ENCODE measurements around the gene ITGAX. TPM values are rescaled to one million over a fixed set of nuclear protein-coding genes. Genes with fewer than 3 reads are reported as not detected.

Gene ITGAX
- total and polyA plus RNA-seq, 2 experiments from 2014 or later: not detected

GRCh38 chr16:31373235-31373634 is 18.3 kb downstream of the ITGAX start:
- Histone ChIP-seq H2AFZ (no peak overlapping the region), H3K36me3 (ENCODE audit: insufficient read depth) (no peaks in the 10 kb centered on the region), H3K4me2 (no peak overlapping the region), H3K9me2 (ENCODE audit: insufficient read depth) (no peaks in the 10 kb centered on the region), H3K4me1 (ENCODE audit: insufficient read depth) (no peaks in the 10 kb centered on the region), H3K27ac (ENCODE audit: low read depth) (no peak overlapping the region), H3F3A (replicated peaks; ENCODE audit: low read depth) (no peaks in the 10 kb centered on the region), H3K4me3 (no peak overlapping the region), H4K20me1 (replicated peaks; ENCODE audit: insufficient read depth) (no peaks in the 10 kb centered on the region), H3K27me3 (ENCODE audit: insufficient read depth) (no peaks in the 10 kb centered on the region), H3K79me2 (replicated peaks; ENCODE audit: insufficient read depth) (no peaks in the 10 kb centered on the region)
- TF ChIP-seq, protein P1, sequence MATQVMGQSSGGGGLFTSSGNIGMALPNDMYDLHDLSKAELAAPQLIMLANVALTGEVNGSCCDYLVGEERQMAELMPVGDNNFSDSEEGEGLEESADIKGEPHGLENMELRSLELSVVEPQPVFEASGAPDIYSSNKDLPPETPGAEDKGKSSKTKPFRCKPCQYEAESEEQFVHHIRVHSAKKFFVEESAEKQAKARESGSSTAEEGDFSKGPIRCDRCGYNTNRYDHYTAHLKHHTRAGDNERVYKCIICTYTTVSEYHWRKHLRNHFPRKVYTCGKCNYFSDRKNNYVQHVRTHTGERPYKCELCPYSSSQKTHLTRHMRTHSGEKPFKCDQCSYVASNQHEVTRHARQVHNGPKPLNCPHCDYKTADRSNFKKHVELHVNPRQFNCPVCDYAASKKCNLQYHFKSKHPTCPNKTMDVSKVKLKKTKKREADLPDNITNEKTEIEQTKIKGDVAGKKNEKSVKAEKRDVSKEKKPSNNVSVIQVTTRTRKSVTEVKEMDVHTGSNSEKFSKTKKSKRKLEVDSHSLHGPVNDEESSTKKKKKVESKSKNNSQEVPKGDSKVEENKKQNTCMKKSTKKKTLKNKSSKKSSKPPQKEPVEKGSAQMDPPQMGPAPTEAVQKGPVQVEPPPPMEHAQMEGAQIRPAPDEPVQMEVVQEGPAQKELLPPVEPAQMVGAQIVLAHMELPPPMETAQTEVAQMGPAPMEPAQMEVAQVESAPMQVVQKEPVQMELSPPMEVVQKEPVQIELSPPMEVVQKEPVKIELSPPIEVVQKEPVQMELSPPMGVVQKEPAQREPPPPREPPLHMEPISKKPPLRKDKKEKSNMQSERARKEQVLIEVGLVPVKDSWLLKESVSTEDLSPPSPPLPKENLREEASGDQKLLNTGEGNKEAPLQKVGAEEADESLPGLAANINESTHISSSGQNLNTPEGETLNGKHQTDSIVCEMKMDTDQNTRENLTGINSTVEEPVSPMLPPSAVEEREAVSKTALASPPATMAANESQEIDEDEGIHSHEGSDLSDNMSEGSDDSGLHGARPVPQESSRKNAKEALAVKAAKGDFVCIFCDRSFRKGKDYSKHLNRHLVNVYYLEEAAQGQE (IDR thresholded peaks at IDR 0.05; ENCODE audit: unreplicated experiment): no peak
- TF ChIP-seq, protein P2, sequence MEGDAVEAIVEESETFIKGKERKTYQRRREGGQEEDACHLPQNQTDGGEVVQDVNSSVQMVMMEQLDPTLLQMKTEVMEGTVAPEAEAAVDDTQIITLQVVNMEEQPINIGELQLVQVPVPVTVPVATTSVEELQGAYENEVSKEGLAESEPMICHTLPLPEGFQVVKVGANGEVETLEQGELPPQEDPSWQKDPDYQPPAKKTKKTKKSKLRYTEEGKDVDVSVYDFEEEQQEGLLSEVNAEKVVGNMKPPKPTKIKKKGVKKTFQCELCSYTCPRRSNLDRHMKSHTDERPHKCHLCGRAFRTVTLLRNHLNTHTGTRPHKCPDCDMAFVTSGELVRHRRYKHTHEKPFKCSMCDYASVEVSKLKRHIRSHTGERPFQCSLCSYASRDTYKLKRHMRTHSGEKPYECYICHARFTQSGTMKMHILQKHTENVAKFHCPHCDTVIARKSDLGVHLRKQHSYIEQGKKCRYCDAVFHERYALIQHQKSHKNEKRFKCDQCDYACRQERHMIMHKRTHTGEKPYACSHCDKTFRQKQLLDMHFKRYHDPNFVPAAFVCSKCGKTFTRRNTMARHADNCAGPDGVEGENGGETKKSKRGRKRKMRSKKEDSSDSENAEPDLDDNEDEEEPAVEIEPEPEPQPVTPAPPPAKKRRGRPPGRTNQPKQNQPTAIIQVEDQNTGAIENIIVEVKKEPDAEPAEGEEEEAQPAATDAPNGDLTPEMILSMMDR (conservative IDR thresholded peaks at IDR 0.05; ENCODE audit: low read depth in 2 of 2): no peak
- TF ChIP-seq STAT1 (IDR thresholded peaks at IDR 0.05; ENCODE audit: unreplicated experiment): no peak
- TF ChIP-seq JUNB (IDR thresholded peaks at IDR 0.05; ENCODE audit: unreplicated experiment): no peak
- no peak for TF ChIP-seq POLR2AphosphoS5 (IDR thresholded peaks at IDR 0.05; ENCODE audit: low read depth)
- TF ChIP-seq, protein P3, sequence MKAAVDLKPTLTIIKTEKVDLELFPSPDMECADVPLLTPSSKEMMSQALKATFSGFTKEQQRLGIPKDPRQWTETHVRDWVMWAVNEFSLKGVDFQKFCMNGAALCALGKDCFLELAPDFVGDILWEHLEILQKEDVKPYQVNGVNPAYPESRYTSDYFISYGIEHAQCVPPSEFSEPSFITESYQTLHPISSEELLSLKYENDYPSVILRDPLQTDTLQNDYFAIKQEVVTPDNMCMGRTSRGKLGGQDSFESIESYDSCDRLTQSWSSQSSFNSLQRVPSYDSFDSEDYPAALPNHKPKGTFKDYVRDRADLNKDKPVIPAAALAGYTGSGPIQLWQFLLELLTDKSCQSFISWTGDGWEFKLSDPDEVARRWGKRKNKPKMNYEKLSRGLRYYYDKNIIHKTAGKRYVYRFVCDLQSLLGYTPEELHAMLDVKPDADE (IDR thresholded peaks at IDR 0.05): no peak
- no peak for TF ChIP-seq ZNF114 (CRISPR knock-in tag; IDR thresholded peaks at IDR 0.05)
- no peak overlapping the region for H3K27ac Mint-ChIP-seq
- H3K27me3 Mint-ChIP-seq (ENCODE audit: insufficient read depth, low read depth, poor library complexity): peaks cover 7% of the 10 kb centered on the region
- DNase-seq (ENCODE audit: low spot score) (no peak), ATAC-seq (no peak)
- peaks cover 16% of the 10 kb centered on the region for H3K9me3 Mint-ChIP-seq
- H3K4me1 Mint-ChIP-seq: no peaks in the 10 kb centered on the region
- H3K36me3 Mint-ChIP-seq (ENCODE audit: low read depth): no peaks in the 10 kb centered on the region
- no peak overlapping the region for H3K4me3 Mint-ChIP-seq

DNA sequence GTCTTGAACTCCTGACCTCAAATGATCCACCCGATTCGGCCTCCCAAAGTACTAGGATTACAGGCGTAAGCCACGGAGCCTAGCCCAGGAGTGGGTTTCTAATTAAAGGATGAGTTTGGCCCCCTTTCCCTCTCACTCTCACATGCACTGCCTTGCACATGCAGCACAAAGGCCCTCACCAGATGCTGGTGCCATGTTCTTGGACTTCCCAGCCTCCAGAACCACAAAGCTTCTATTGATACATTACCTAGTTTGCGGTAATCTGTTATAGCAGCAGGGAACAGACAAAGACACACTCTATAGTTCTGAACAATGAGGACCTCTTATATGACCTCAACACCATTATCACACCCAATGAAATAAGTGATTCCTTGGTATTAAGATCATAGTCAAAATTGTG is 20.3 kb downstream of the ITGAX start:
- no peak overlapping the region for H3K27ac ChIP-seq (ENCODE audit: low read depth)
- no peak overlapping the region for H3K4me3 Mint-ChIP-seq
- H3K36me3 ChIP-seq (ENCODE audit: insufficient read depth): no peaks in the 10 kb centered on the region
- H3K4me3 ChIP-seq: no peak overlapping the region
- H3K79me2 ChIP-seq (replicated peaks; ENCODE audit: insufficient read depth): no peaks in the 10 kb centered on the region
- ATAC-seq (no peak), DNase-seq (ENCODE audit: low spot score) (no peak)
- H3K36me3 Mint-ChIP-seq (ENCODE audit: low read depth): no peaks in the 10 kb centered on the region
- no peaks in the 10 kb centered on the region for H3K27me3 ChIP-seq (ENCODE audit: insufficient read depth)
- no peaks in the 10 kb centered on the region for H3F3A ChIP-seq (replicated peaks; ENCODE audit: low read depth)
- H3K9me3 Mint-ChIP-seq: peaks cover 14% of the 10 kb centered on the region
- H3K4me1 ChIP-seq (ENCODE audit: insufficient read depth): no peaks in the 10 kb centered on the region
- no peaks in the 10 kb centered on the region for H4K20me1 ChIP-seq (replicated peaks; ENCODE audit: insufficient read depth)
- no peaks in the 10 kb centered on the region for H3K4me1 Mint-ChIP-seq
- H3K4me2 ChIP-seq: no peak overlapping the region
- H3K27me3 Mint-ChIP-seq (ENCODE audit: insufficient read depth, low read depth, poor library complexity): peaks cover 12% of the 10 kb centered on the region
- no peak overlapping the region for H2AFZ ChIP-seq
- no peaks in the 10 kb centered on the region for H3K9me2 ChIP-seq (ENCODE audit: insufficient read depth)
- H3K27ac Mint-ChIP-seq: no peak overlapping the region
- TF ChIP-seq NANOG (IDR thresholded peaks at IDR 0.05; ENCODE audit: borderline replicate concordance) (no peak), ZNF331 (CRISPR knock-in tag; IDR thresholded peaks at IDR 0.05; ENCODE audit: low read depth) (no peak), CREB1 (CRISPR knock-in tag; IDR thresholded peaks at IDR 0.05; ENCODE audit: low read depth) (no peak)
- TF ChIP-seq, protein P4, sequence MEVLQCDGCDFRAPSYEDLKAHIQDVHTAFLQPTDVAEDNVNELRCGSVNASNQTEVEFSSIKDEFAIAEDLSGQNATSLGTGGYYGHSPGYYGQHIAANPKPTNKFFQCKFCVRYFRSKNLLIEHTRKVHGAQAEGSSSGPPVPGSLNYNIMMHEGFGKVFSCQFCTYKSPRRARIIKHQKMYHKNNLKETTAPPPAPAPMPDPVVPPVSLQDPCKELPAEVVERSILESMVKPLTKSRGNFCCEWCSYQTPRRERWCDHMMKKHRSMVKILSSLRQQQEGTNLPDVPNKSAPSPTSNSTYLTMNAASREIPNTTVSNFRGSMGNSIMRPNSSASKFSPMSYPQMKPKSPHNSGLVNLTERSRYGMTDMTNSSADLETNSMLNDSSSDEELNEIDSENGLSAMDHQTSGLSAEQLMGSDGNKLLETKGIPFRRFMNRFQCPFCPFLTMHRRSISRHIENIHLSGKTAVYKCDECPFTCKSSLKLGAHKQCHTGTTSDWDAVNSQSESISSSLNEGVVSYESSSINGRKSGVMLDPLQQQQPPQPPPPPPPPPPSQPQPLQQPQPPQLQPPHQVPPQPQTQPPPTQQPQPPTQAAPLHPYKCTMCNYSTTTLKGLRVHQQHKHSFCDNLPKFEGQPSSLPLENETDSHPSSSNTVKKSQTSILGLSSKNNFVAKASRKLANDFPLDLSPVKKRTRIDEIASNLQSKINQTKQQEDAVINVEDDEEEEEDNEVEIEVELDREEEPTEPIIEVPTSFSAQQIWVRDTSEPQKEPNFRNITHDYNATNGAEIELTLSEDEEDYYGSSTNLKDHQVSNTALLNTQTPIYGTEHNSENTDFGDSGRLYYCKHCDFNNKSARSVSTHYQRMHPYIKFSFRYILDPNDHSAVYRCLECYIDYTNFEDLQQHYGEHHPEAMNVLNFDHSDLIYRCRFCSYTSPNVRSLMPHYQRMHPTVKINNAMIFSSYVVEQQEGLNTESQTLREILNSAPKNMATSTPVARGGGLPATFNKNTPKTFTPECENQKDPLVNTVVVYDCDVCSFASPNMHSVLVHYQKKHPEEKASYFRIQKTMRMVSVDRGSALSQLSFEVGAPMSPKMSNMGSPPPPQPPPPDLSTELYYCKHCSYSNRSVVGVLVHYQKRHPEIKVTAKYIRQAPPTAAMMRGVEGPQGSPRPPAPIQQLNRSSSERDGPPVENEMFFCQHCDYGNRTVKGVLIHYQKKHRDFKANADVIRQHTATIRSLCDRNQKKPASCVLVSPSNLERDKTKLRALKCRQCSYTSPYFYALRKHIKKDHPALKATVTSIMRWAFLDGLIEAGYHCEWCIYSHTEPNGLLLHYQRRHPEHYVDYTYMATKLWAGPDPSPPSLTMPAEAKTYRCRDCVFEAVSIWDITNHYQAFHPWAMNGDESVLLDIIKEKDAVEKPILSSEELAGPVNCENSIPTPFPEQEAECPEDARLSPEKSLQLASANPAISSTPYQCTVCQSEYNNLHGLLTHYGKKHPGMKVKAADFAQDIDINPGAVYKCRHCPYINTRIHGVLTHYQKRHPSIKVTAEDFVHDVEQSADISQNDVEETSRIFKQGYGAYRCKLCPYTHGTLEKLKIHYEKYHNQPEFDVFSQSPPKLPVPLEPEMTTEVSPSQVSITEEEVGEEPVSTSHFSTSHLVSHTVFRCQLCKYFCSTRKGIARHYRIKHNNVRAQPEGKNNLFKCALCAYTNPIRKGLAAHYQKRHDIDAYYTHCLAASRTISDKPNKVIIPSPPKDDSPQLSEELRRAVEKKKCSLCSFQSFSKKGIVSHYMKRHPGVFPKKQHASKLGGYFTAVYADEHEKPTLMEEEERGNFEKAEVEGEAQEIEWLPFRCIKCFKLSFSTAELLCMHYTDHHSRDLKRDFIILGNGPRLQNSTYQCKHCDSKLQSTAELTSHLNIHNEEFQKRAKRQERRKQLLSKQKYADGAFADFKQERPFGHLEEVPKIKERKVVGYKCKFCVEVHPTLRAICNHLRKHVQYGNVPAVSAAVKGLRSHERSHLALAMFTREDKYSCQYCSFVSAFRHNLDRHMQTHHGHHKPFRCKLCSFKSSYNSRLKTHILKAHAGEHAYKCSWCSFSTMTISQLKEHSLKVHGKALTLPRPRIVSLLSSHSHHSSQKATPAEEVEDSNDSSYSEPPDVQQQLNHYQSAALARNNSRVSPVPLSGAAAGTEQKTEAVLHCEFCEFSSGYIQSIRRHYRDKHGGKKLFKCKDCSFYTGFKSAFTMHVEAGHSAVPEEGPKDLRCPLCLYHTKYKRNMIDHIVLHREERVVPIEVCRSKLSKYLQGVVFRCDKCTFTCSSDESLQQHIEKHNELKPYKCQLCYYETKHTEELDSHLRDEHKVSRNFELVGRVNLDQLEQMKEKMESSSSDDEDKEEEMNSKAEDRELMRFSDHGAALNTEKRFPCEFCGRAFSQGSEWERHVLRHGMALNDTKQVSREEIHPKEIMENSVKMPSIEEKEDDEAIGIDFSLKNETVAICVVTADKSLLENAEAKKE (CRISPR knock-in tag; IDR thresholded peaks at IDR 0.05): no peak

Data from GM23338 (cell line).